ENCODE data around the gene CMTM4.

Gene CMTM4

GRCh38 chr16:66580605-66581209 is 115.8 kb downstream of the CMTM4 start:
- TF ChIP-seq CTCF (conservative IDR thresholded peaks at IDR 0.05; ENCODE audit: low read length), result peak; percentile 52
- peak; percentile 73 for DNase-seq (ENCODE audit: low read depth)
- no peak overlapping the region for H3K4me3 ChIP-seq (ENCODE audit: low read length)

GRCh38 chr16:66578651-66579531 is 117.7 kb downstream of the CMTM4 start, which contains the start of gene CMTM2:
Gene CMTM2, plus strand, starts transcription at chr16:66579463. Its CDS starts 145 bp downstream, at chr16:66579608.
- peak; percentile 10 for DNase-seq (ENCODE audit: low read depth)
- no peak within 1 kb of the TSS for H3K4me3 ChIP-seq (ENCODE audit: low read length)
- TF ChIP-seq CTCF (conservative IDR thresholded peaks at IDR 0.05; ENCODE audit: low read length), result no peak

GRCh38 chr16:66576296-66576695 is 120.2 kb downstream of the CMTM4 start:
- no peak overlapping the region for H3K4me3 ChIP-seq (ENCODE audit: low read length)
- no peak for TF ChIP-seq CTCF (conservative IDR thresholded peaks at IDR 0.05; ENCODE audit: low read length)
- peak; percentile 20 for DNase-seq (ENCODE audit: low read depth)

GRCh38 chr16:66575060-66575459 is 121.5 kb downstream of the CMTM4 start:
- no peak for DNase-seq (ENCODE audit: low read depth)
- no peak for TF ChIP-seq CTCF (conservative IDR thresholded peaks at IDR 0.05; ENCODE audit: low read length)
- no peak overlapping the region for H3K4me3 ChIP-seq (ENCODE audit: low read length)

GRCh38 chr16:66574531-66574930 is 122.0 kb downstream of the CMTM4 start:
- no peak overlapping the region for H3K4me3 ChIP-seq (ENCODE audit: low read length)
- no peak for TF ChIP-seq CTCF (conservative IDR thresholded peaks at IDR 0.05; ENCODE audit: low read length)
- DNase-seq (ENCODE audit: low read depth), result no peak

- H3K4me3 ChIP-seq (ENCODE audit: low read length), result no peak overlapping the region
- no peak for DNase-seq (ENCODE audit: low read depth)
- no peak for TF ChIP-seq CTCF (conservative IDR thresholded peaks at IDR 0.05; ENCODE audit: low read length)
These were observed 122.5 kb downstream of the CMTM4 start for GRCh38 chr16:66574081-66574480.

GRCh38 chr16:66572356-66572755 is 124.2 kb downstream of the CMTM4 start:
- no peak for TF ChIP-seq CTCF (conservative IDR thresholded peaks at IDR 0.05; ENCODE audit: low read length)
- no peak overlapping the region for H3K4me3 ChIP-seq (ENCODE audit: low read length)
- DNase-seq (ENCODE audit: low read depth), result no peak
